ENCODE results near the gene SUPT3H.
"Not testable (repeated sequence)": the region's sequence is repeated elsewhere in the genome, so short reads cannot be mapped to it uniquely, and the experiment has no call there.

SUPT3H gene

GRCh38 chr6:44867571-44868334 lies 510.0 kb downstream of the SUPT3H start:
- no peak overlapping the region for H3K27ac ChIP-seq
- TF ChIP-seq ZFX (IDR thresholded peaks at IDR 0.05): no peak
- TF ChIP-seq CTCF (conservative IDR thresholded peaks at IDR 0.05): no peak

GRCh38 chr6:44865184-44865583 lies 512.5 kb downstream of the SUPT3H start:
- not testable (repeated sequence) for H3K27ac ChIP-seq

GRCh38 chr6:44859901-44860410 lies 517.8 kb downstream of the SUPT3H start:
- TF ChIP-seq ZFX (IDR thresholded peaks at IDR 0.05) (no peak), CTCF (conservative IDR thresholded peaks at IDR 0.05) (no peak)
- no peak overlapping the region for H3K27ac ChIP-seq

- no peak overlapping the region for H3K27ac ChIP-seq
- TF ChIP-seq ZFX (IDR thresholded peaks at IDR 0.05) (no peak), CTCF (conservative IDR thresholded peaks at IDR 0.05) (no peak; the same call in 1 of the 2 replicates)
Observed at GRCh38 chr6:44858998-44859397, 518.7 kb downstream of the SUPT3H start.

GRCh38 chr6:44856479-44856878 lies 521.3 kb downstream of the SUPT3H start:
- H3K27ac ChIP-seq: no peak overlapping the region

GRCh38 chr6:44855562-44856411 lies 521.9 kb downstream of the SUPT3H start:
- no peak overlapping the region for H3K27ac ChIP-seq
- TF ChIP-seq ZFX (IDR thresholded peaks at IDR 0.05) (no peak), CTCF (conservative IDR thresholded peaks at IDR 0.05) (no peak)

More at GRCh38 chr6:44856479-44856878, 521.3 kb downstream of the SUPT3H start:
- no peak for TF ChIP-seq CTCF (conservative IDR thresholded peaks at IDR 0.05)

- no peak overlapping the region for H3K27ac ChIP-seq
- no peak for TF ChIP-seq ZFX (IDR thresholded peaks at IDR 0.05)
- TF ChIP-seq CTCF (conservative IDR thresholded peaks at IDR 0.05): no peak
Observed at GRCh38 chr6:44854712-44855443, 522.9 kb downstream of the SUPT3H start.
